Right renal pelvis (tissue), 4 donors: Measurements from ENCODE around the gene TSPAN5. TPM values are rescaled to one million over a fixed set of nuclear protein-coding genes. Genes with fewer than 3 reads are reported as not detected.

Source experiments
- DNase-seq, 4 donors: peaks; one replicate each; pipeline ENCODE4 v3.0.0-alpha.2; 2013; ENCODE audit warnings: low read depth in 4 of 4, low spot score in 3 of 4, missing footprints in 1 of 4
- polyA plus RNA-seq, 4 donors: library from polyadenylated mRNA; unstranded; fragments of 120-200 nt; gene quantifications; one replicate each; pipeline ENCODE4 v1.2.1, GENCODE V29; 2013; ENCODE audit not compliant: insufficient read length in 4 of 4

TSPAN5 gene
- polyA plus RNA-seq, 4 donors, result 26.1 to 31.4 (median 29.2) TPM

- DNase-seq, result no peak
Measured at GRCh38 chr4:98648602-98649001, 9.8 kb downstream of the TSPAN5 start.

GRCh38 chr4:98646422-98646821 lies 12.0 kb downstream of the TSPAN5 start:
- DNase-seq, result no peak

- DNase-seq, result no peak
Measured at GRCh38 chr4:98645527-98645926, 12.9 kb downstream of the TSPAN5 start.

GRCh38 chr4:98643755-98644154 lies 14.7 kb downstream of the TSPAN5 start:
- no peak for DNase-seq

- DNase-seq, result no peak
Measured at GRCh38 chr4:98642991-98643426, 15.4 kb downstream of the TSPAN5 start.

- DNase-seq, result no peak
Measured at GRCh38 chr4:98641906-98642668, 16.3 kb downstream of the TSPAN5 start.

GRCh38 chr4:98641376-98641775 lies 17.0 kb downstream of the TSPAN5 start:
- DNase-seq, result no peak

GRCh38 chr4:98639523-98639922 lies 18.9 kb downstream of the TSPAN5 start:
- no peak for DNase-seq

GRCh38 chr4:98639108-98639507 lies 19.3 kb downstream of the TSPAN5 start:
- no peak for DNase-seq

- DNase-seq, result no peak
Measured at GRCh38 chr4:98638661-98639060, 19.8 kb downstream of the TSPAN5 start.

- no peak for DNase-seq
Measured at GRCh38 chr4:98634061-98634460, 24.4 kb downstream of the TSPAN5 start.

- no peak for DNase-seq
Measured at GRCh38 chr4:98633159-98633558, 25.3 kb downstream of the TSPAN5 start.

- DNase-seq, result no peak
Measured at GRCh38 chr4:98632258-98632657, 26.2 kb downstream of the TSPAN5 start.

- no peak for DNase-seq
Measured at GRCh38 chr4:98631506-98631905, 26.9 kb downstream of the TSPAN5 start.

GRCh38 chr4:98630737-98631454 lies 27.5 kb downstream of the TSPAN5 start:
- DNase-seq, result no peak

GRCh38 chr4:98627531-98628257 lies 30.7 kb downstream of the TSPAN5 start:
- DNase-seq, result no peak

GRCh38 chr4:98626350-98626749 lies 32.1 kb downstream of the TSPAN5 start:
- DNase-seq, result no peak

GRCh38 chr4:98625920-98626319 lies 32.5 kb downstream of the TSPAN5 start:
- DNase-seq, result no peak

GRCh38 chr4:98625399-98625798 lies 33.0 kb downstream of the TSPAN5 start:
- no peak for DNase-seq

GRCh38 chr4:98624642-98625041 lies 33.8 kb downstream of the TSPAN5 start:
- DNase-seq, result no peak

GRCh38 chr4:98624144-98624543 lies 34.3 kb downstream of the TSPAN5 start:
- no peak for DNase-seq
